ENCODE results near the gene PPM1E.
"Not testable (repeated sequence)": the region's sequence is repeated elsewhere in the genome, so short reads cannot be mapped to it uniquely, and the experiment has no call there.

PPM1E gene

DNA sequence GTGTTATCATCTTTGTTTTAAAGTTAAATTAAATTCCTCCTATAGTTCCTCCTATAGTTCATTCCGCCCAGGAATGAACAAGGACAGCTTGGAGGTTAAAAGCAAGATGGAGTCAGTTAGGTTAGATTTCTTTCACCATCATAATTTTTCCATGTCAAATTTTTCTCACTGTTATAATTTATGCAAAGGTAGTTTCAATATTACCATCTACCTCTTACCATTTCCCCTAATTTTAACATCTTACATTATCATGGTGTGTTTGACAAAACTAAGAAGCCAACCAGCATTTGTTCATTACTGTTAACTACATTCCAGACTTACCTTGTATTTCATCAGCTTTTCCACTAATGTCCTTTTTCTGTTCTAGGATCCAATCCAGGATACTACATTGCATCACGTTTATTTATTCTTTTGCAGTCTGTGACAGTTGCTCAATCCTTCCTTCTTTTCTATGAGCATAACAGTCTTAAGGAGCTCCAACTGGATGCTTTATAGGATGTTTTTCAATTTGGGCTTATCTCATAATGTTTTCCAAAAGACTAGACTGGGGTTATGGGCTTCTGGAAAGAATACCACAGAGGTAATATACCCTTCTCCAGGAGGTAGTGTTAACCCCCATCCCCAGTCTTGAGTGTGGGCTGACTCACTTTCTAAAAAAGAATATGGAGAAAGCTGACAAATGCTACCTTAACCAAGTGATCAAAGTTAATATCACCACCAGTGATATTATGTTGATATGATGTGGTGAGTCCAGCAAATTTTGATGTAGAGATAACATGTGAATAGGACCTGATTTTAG, 158.5 kb downstream of the PPM1E start:
- no peak overlapping the region for H3K27ac ChIP-seq (ENCODE audit: low read length)
- H3K9me3 ChIP-seq (ENCODE audit: control insufficient read depth in 1 of 2, low read length in 2 of 2): peaks cover 6 to 16% of the 10 kb centered on the region in 2 donors
- H3K27me3 ChIP-seq (ENCODE audit: low read depth, low read length): no peaks in the 10 kb centered on the region
- H3K36me3 ChIP-seq (ENCODE audit: control insufficient read depth in 1 of 2, insufficient read depth in 2 of 2, low read length in 2 of 2): no peaks in the 10 kb centered on the region
- no peaks in the 10 kb centered on the region for H3K4me1 ChIP-seq (ENCODE audit: control insufficient read depth in 1 of 2, insufficient read depth in 2 of 2, low read length in 2 of 2)
- H3K4me3 ChIP-seq (ENCODE audit: low read depth in 1 of 2, low read length in 2 of 2): no peak overlapping the region

DNA sequence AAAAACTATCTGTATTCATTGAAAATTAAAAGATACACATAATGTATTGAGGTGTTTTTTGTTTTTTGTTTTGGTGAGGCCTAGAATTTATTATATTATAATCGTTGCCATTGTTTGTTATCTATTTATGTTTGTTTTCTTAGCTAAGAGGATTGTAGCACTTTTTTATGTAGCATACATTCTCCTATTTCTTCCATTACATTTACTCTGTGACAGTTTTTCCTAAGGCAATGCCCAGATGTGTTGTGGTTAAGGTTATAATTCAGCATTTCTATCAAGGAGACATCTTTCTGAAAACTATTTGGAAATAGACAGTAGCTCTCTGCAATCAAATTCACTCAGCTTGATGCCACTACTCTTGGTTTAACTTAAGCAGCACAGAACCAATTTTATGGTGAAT, 161.6 kb downstream of the PPM1E start:
- Histone ChIP-seq H3K27me3 (ENCODE audit: low read depth, low read length) (no peaks in the 10 kb centered on the region), H3K9me3 (ENCODE audit: control insufficient read depth in 1 of 2, low read length in 2 of 2) (peaks cover 0 to 2% of the 10 kb centered on the region in 2 donors), H3K4me1 (ENCODE audit: control insufficient read depth in 1 of 2, insufficient read depth in 2 of 2, low read length in 2 of 2) (no peaks in the 10 kb centered on the region), H3K36me3 (ENCODE audit: control insufficient read depth in 1 of 2, insufficient read depth in 2 of 2, low read length in 2 of 2) (no peaks in the 10 kb centered on the region), H3K4me3 (ENCODE audit: low read depth in 1 of 2, low read length in 2 of 2) (no peak overlapping the region), H3K27ac (ENCODE audit: low read length) (no peak overlapping the region)

DNA sequence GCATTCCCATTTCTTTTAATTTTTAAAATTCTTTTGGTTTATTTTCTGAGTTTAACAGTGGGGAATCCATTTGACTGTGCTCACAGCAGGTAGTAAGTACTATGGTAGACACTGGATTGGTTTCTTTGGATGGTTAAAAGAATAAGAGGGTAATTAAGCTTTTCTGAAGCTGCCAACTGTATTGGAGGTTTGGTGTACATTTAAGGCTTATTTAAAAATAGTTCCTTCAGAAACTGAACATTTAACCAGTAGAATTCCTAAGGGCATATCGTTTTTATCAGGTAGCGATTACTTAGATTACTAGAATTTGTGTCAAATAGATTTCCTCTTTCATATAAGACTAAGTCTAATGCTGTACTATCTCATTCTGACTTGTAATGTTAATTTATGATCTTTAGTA, 162.4 kb downstream of the PPM1E start:
- Histone ChIP-seq H3K4me3 (ENCODE audit: low read depth in 1 of 2, low read length in 2 of 2) (no peak overlapping the region), H3K27me3 (ENCODE audit: low read depth, low read length) (no peaks in the 10 kb centered on the region), H3K27ac (ENCODE audit: low read length) (no peak overlapping the region), H3K9me3 (ENCODE audit: control insufficient read depth in 1 of 2, low read length in 2 of 2) (no peaks in the 10 kb centered on the region), H3K4me1 (ENCODE audit: control insufficient read depth in 1 of 2, insufficient read depth in 2 of 2, low read length in 2 of 2) (no peaks in the 10 kb centered on the region), H3K36me3 (ENCODE audit: control insufficient read depth in 1 of 2, insufficient read depth in 2 of 2, low read length in 2 of 2) (no peaks in the 10 kb centered on the region)

DNA sequence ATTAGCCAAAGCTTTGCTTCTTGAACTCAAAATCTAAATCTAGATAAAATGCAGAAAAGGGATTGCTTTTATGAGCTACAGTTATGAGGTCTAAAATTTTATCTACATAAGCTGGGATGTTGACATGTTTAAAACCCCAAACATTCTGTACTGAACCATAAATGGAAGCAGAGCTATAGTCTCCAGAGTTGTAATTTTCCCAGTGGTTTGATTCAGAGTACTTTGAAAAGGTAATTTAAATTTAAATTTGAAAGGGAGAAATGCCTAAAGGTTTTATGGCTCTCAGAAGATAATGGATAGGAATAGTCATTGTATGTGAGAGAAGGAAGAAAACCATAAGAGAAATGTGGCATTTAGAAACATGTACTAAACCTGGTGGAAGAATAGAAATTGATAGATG, 163.2 kb downstream of the PPM1E start:
- H3K27me3 ChIP-seq (ENCODE audit: low read depth, low read length): no peaks in the 10 kb centered on the region
- H3K36me3 ChIP-seq (ENCODE audit: control insufficient read depth in 1 of 2, insufficient read depth in 2 of 2, low read length in 2 of 2): no peaks in the 10 kb centered on the region
- no peak overlapping the region for H3K4me3 ChIP-seq (ENCODE audit: low read depth in 1 of 2, low read length in 2 of 2)
- H3K9me3 ChIP-seq (ENCODE audit: control insufficient read depth in 1 of 2, low read length in 2 of 2): no peaks in the 10 kb centered on the region
- H3K4me1 ChIP-seq (ENCODE audit: control insufficient read depth in 1 of 2, insufficient read depth in 2 of 2, low read length in 2 of 2): no peaks in the 10 kb centered on the region
- H3K27ac ChIP-seq (ENCODE audit: low read length): no peak overlapping the region

DNA sequence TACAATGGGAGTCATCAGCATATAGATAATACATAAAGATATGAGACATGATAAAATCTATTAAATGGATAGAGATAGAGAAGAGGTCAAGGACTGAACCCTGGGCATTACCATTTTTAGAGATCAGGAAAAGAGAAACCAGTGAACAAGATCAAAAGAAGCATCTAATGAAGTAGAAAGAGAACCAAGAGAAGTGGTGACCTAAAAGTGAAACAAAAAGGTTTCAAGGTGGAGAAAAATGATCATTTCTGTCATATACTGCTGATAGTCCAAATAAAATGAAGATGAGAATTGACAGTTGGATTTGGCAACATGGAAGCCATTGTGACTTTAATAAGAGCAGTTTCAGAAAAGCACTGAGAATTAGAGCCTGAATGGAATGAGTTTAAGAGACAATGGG, 165.1 kb downstream of the PPM1E start:
- Histone ChIP-seq H3K4me1 (ENCODE audit: control insufficient read depth in 1 of 2, insufficient read depth in 2 of 2, low read length in 2 of 2) (no peaks in the 10 kb centered on the region), H3K36me3 (ENCODE audit: control insufficient read depth in 1 of 2, insufficient read depth in 2 of 2, low read length in 2 of 2) (no peaks in the 10 kb centered on the region), H3K9me3 (ENCODE audit: control insufficient read depth in 1 of 2, low read length in 2 of 2) (no peaks in the 10 kb centered on the region), H3K27ac (ENCODE audit: low read length) (no peak overlapping the region), H3K4me3 (ENCODE audit: low read depth in 1 of 2, low read length in 2 of 2) (no peak overlapping the region), H3K27me3 (ENCODE audit: low read depth, low read length) (no peaks in the 10 kb centered on the region)

DNA sequence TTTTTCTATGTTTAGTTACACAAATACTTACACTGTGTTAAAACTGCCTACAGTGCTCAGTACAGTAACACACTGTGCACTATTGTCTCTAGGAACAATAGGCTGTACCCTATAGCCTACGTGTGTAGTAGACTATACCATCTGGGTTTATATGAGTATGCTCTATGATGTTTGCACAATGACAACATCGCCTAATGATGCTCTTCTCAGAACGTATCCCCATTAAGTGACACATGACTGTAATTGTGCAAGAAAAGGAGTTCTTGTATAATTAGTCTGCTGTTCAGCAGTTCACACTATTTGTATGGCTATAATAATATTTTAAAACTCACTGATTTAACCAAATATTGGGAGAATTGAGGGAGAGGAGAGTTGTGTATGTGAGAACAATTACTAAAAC, 177.3 kb downstream of the PPM1E start:
- Histone ChIP-seq H3K27me3 (ENCODE audit: low read depth, low read length) (no peaks in the 10 kb centered on the region), H3K36me3 (ENCODE audit: control insufficient read depth in 1 of 2, insufficient read depth in 2 of 2, low read length in 2 of 2) (no peaks in the 10 kb centered on the region), H3K9me3 (ENCODE audit: control insufficient read depth in 1 of 2, low read length in 2 of 2) (no peaks in the 10 kb centered on the region)

DNA sequence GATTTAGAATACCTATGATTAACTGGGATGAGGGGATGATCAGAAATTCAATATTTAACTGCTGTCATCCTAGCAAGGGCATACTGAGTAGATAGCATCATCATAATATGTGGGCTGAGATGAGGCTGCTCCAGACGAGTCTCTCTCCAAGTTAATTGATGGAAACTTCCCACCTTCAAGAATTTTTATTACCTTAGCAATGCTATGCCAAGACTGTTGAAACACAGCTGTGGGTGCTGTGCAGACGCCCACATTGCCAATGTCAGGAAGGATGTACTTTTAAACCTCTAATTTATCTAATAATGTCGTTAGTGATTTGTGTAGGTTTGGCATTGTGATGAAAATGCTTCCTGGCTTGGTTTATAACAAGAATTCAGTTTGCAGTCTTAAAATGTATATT, 180.6 kb downstream of the PPM1E start:
- Histone ChIP-seq H3K36me3 (ENCODE audit: control insufficient read depth in 1 of 2, insufficient read depth in 2 of 2, low read length in 2 of 2) (no peaks in the 10 kb centered on the region), H3K27me3 (ENCODE audit: low read depth, low read length) (no peaks in the 10 kb centered on the region), H3K4me1 (ENCODE audit: control insufficient read depth in 1 of 2, insufficient read depth in 2 of 2, low read length in 2 of 2) (no peaks in the 10 kb centered on the region), H3K9me3 (ENCODE audit: control insufficient read depth in 1 of 2, low read length in 2 of 2) (no peaks in the 10 kb centered on the region), H3K27ac (ENCODE audit: low read length) (no peak overlapping the region), H3K4me3 (ENCODE audit: low read depth in 1 of 2, low read length in 2 of 2) (no peak overlapping the region)

More for the DNA sequence above, 177.3 kb downstream of the PPM1E start:
- H3K4me3 ChIP-seq (ENCODE audit: low read depth in 1 of 2, low read length in 2 of 2): no peak overlapping the region
- H3K27ac ChIP-seq (ENCODE audit: low read length): no peak overlapping the region
- H3K4me1 ChIP-seq (ENCODE audit: control insufficient read depth in 1 of 2, insufficient read depth in 2 of 2, low read length in 2 of 2): no peaks in the 10 kb centered on the region

DNA sequence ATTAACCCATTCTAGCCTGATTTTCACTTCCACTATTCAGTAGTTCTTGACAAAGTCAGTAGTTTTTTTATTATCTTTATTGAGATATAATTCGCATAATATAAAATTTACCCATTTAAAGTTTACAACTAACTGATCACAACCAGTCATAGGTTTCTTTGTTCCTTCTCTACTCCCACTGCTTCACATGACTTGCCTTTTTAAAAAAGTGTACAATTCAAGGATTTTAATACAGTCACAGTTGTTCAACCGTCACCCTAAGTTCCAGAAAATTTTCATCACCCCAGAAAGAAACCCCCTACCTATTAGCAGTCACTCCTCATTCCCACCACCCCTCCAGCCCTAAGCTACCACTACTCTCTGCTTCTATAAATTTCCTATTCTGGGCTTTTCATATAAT, 188.5 kb downstream of the PPM1E start:
- H3K4me3 ChIP-seq (ENCODE audit: low read depth in 1 of 2, low read length in 2 of 2): no peak overlapping the region
- no peaks in the 10 kb centered on the region for H3K4me1 ChIP-seq (ENCODE audit: control insufficient read depth in 1 of 2, insufficient read depth in 2 of 2, low read length in 2 of 2)
- H3K27ac ChIP-seq (ENCODE audit: low read length): no peak overlapping the region
- peaks cover 0 to 2% of the 10 kb centered on the region in 2 donors for H3K9me3 ChIP-seq (ENCODE audit: control insufficient read depth in 1 of 2, low read length in 2 of 2)
- no peaks in the 10 kb centered on the region for H3K36me3 ChIP-seq (ENCODE audit: control insufficient read depth in 1 of 2, insufficient read depth in 2 of 2, low read length in 2 of 2)
- no peaks in the 10 kb centered on the region for H3K27me3 ChIP-seq (ENCODE audit: low read depth, low read length)

DNA sequence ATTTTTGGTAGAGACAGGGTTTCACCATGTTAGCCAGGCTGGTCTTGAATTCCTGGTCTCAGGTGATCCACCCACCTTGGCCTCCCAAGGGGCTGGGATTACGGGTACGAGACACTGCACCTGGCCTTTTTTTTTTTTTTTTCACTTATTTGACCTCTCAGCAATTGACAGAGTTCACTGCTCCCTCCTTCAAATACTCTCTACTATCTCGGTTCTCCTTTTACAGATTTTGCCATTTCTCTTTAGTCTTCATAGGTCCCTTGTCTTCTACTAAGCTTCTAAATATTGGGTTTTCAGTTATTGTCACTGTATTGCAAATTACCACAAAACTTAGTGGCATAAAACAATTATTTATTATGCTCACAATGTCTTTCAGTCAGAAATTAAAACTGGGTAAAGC, 191.8 kb downstream of the PPM1E start:
- H3K27me3 ChIP-seq (ENCODE audit: low read depth, low read length): no peaks in the 10 kb centered on the region
- no peaks in the 10 kb centered on the region for H3K4me1 ChIP-seq (ENCODE audit: control insufficient read depth in 1 of 2, insufficient read depth in 2 of 2, low read length in 2 of 2)
- no peak overlapping the region for H3K4me3 ChIP-seq (ENCODE audit: low read depth in 1 of 2, low read length in 2 of 2)
- H3K36me3 ChIP-seq (ENCODE audit: control insufficient read depth in 1 of 2, insufficient read depth in 2 of 2, low read length in 2 of 2): no peaks in the 10 kb centered on the region
- no peak overlapping the region for H3K27ac ChIP-seq (ENCODE audit: low read length)
- H3K9me3 ChIP-seq (ENCODE audit: control insufficient read depth in 1 of 2, low read length in 2 of 2): peaks cover 7 to 15% of the 10 kb centered on the region in 2 donors

DNA sequence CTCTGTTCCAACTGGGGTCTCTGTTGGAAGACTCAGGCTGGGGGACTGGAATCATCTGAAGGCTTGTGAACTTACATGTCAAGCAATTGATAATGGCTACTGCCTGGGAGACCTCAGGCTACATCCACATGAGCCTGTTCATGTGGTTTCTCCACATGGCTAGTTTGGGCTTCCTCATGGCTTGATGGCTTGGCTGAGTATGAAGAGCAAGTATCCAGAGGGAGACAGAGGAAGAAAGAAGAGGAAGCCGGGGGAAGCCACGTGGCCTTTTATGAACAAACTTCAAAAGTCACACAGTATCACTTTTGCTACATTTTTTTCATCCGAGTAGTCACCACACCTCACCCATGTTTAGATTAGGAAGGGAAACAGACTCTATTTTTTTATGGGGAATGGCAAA, 192.2 kb downstream of the PPM1E start:
- Histone ChIP-seq H3K9me3 (ENCODE audit: control insufficient read depth in 1 of 2, low read length in 2 of 2) (peaks cover 7 to 15% of the 10 kb centered on the region in 2 donors), H3K27me3 (ENCODE audit: low read depth, low read length) (no peaks in the 10 kb centered on the region), H3K36me3 (ENCODE audit: control insufficient read depth in 1 of 2, insufficient read depth in 2 of 2, low read length in 2 of 2) (no peaks in the 10 kb centered on the region), H3K27ac (ENCODE audit: low read length) (no peak overlapping the region), H3K4me3 (ENCODE audit: low read depth in 1 of 2, low read length in 2 of 2) (no peak overlapping the region), H3K4me1 (ENCODE audit: control insufficient read depth in 1 of 2, insufficient read depth in 2 of 2, low read length in 2 of 2) (no peaks in the 10 kb centered on the region)

DNA sequence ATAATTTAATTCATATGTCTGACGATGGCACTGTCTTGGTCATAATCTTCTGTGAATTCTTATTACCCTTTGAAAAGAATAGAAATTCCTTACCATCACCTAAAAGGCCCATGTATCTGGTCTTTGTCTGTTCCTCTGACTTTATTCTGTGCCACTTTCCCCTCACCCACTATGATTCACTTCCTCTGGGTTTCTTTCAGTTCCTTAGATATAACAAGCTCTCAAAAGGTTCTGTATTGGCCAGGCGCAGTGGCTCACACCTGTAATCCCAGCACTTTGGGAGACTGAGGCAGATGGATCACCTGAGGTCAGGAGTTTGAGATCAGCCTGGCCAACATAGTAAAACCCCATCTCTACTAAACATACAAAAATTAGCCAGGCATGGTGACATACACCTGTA, 198.7 kb downstream of the PPM1E start:
- not testable (repeated sequence) for H3K4me1 ChIP-seq (ENCODE audit: control insufficient read depth in 1 of 2, insufficient read depth in 2 of 2, low read length in 2 of 2); H3K27me3 ChIP-seq (ENCODE audit: low read depth, low read length); H3K4me3 ChIP-seq (ENCODE audit: low read depth in 1 of 2, low read length in 2 of 2); H3K27ac ChIP-seq (ENCODE audit: low read length); H3K36me3 ChIP-seq (ENCODE audit: control insufficient read depth in 1 of 2, insufficient read depth in 2 of 2, low read length in 2 of 2)
- H3K9me3 ChIP-seq (ENCODE audit: control insufficient read depth in 1 of 2, low read length in 2 of 2): peaks cover 3 to 15% of the 10 kb centered on the region in 2 donors
